ENCODE measurements around the gene LINC00305.

DNA sequence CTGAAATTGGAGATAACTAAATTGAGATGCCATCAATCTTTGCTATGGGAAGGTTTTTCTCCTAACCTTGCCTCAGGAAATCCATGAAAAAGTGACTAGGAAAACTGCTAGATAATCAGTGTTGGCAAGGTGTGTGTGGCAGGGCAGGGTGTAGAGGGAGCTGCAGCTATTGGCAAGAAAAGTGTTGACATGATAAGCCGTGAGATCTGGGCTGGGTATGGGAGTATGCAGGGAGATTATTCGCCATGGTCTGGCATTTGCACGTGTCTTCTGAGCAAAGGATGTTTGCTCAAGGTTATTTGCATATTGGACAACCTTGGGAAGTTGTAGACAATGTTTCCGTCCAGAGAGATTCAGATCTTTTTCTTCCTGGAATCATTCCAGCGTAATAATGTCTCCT, 104.3 kb downstream of the LINC00305 start:
- TF ChIP-seq ISX (CRISPR knock-in tag; conservative IDR thresholded peaks at IDR 0.05) = no peak
- no peak for TF ChIP-seq SMARCC2 (IDR thresholded peaks at IDR 0.05)
- TF ChIP-seq, protein P1, sequence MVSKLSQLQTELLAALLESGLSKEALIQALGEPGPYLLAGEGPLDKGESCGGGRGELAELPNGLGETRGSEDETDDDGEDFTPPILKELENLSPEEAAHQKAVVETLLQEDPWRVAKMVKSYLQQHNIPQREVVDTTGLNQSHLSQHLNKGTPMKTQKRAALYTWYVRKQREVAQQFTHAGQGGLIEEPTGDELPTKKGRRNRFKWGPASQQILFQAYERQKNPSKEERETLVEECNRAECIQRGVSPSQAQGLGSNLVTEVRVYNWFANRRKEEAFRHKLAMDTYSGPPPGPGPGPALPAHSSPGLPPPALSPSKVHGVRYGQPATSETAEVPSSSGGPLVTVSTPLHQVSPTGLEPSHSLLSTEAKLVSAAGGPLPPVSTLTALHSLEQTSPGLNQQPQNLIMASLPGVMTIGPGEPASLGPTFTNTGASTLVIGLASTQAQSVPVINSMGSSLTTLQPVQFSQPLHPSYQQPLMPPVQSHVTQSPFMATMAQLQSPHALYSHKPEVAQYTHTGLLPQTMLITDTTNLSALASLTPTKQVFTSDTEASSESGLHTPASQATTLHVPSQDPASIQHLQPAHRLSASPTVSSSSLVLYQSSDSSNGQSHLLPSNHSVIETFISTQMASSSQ (IDR thresholded peaks at IDR 0.05; ENCODE audit: low read depth) = no peak
- TF ChIP-seq, protein P1 (CRISPR knock-in tag; IDR thresholded peaks at IDR 0.05; ENCODE audit: borderline replicate concordance) = no peak
- no peak for TF ChIP-seq SMAD1 (CRISPR knock-in tag; IDR thresholded peaks at IDR 0.05; ENCODE audit: borderline replicate concordance, low read depth)
- TF ChIP-seq, protein P2, sequence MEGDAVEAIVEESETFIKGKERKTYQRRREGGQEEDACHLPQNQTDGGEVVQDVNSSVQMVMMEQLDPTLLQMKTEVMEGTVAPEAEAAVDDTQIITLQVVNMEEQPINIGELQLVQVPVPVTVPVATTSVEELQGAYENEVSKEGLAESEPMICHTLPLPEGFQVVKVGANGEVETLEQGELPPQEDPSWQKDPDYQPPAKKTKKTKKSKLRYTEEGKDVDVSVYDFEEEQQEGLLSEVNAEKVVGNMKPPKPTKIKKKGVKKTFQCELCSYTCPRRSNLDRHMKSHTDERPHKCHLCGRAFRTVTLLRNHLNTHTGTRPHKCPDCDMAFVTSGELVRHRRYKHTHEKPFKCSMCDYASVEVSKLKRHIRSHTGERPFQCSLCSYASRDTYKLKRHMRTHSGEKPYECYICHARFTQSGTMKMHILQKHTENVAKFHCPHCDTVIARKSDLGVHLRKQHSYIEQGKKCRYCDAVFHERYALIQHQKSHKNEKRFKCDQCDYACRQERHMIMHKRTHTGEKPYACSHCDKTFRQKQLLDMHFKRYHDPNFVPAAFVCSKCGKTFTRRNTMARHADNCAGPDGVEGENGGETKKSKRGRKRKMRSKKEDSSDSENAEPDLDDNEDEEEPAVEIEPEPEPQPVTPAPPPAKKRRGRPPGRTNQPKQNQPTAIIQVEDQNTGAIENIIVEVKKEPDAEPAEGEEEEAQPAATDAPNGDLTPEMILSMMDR (CRISPR knock-in tag; IDR thresholded peaks at IDR 0.05) = no peak
- TF ChIP-seq IKZF1 (IDR thresholded peaks at IDR 0.05) = no peak
- no peak for TF ChIP-seq KLF16 (CRISPR knock-in tag; IDR thresholded peaks at IDR 0.05)
